Pancreas (tissue), 10 donors: ENCODE measurements around the gene COL15A1. TPM values are rescaled to one million over a fixed set of nuclear protein-coding genes. Genes with fewer than 3 reads are reported as not detected.

Experiments used
- ATAC-seq, 4 donors: fragments of 200-7000 bp; cut with Tn5 transposase; one replicate each; pipeline versions ENCODE4 v1.8.0 to v1.9.1; 2020; ENCODE audit warnings: mild to moderate bottlenecking in 4 of 4, moderate library complexity in 4 of 4
- DNase-seq, 6 donors: peaks; one replicate each; pipeline ENCODE4 v3.0.0-alpha.2; 2020
- FAIRE-seq: peaks from 2 replicates; lab custom pipeline; 2012; peaks lifted over from hg19 to GRCh38; lab: Jason Lieb, UNC
- H3K27ac ChIP-seq, 4 donors: fragments of 200-600 bp; sonication (generic); 1 replicate in 3 of 4; 2 replicates in 1 of 4; pipeline versions ENCODE4 v1.5.0 to v1.8.0; 2020
- H3K27me3 ChIP-seq, 4 donors: fragments of 200-600 bp; one replicate each; pipeline ENCODE4 v1.8.0; 2021
- H3K36me3 ChIP-seq, 3 donors: fragments of 200-600 bp; sonication (generic) in 1 of 3; one replicate each; pipeline versions ENCODE4 v1.5.0 to v1.8.0; 2020 to 2021
- H3K4me1 ChIP-seq, 3 donors: fragments of 200-600 bp; one replicate each; pipeline ENCODE4 v1.8.0; 2021
- H3K4me3 ChIP-seq, 4 donors: fragments of 200-600 bp; sonication (generic) in 2 of 4; one replicate each; pipeline versions ENCODE4 v1.5.0 to v1.8.0; 2020 to 2021
- H3K9me3 ChIP-seq, 4 donors: fragments of 200-600 bp; one replicate each; pipeline ENCODE4 v1.8.0; 2021
- WGBS, 2 donors: extraction: QIAGEN DNeasy Blood & Tissue Kit; methylation state at CpG; one replicate each; pipeline ENCODE4 v1.1.7; 2013; 5-methylcytosine and 5-hydroxymethylcytosine counted together
- intact Hi-C, 3 donors: fragments of 100-400 bp; cut with DNase I; formaldehyde crosslinking; loops; one replicate each; pipeline versions ENCODE4 v1.11.1 to v1.14.2; 2022
- polyA plus RNA-seq, 2 donors: library from polyadenylated mRNA; stranded (reverse); fragments of 200-250 nt; gene quantifications; one replicate each; pipeline ENCODE4 v1.2.3, GENCODE V29; 2013
- total RNA-seq, 6 donors: library from RNA; stranded (reverse); fragmentation: NEBNext Ultra II Directional in 4 of 6; extraction: Animal tissue kit (Norgen Biotek cat#: 25700) in 4 of 6; gene quantifications; one replicate each; pipeline versions ENCODE4 v1.2.1 to v1.2.4, GENCODE V29; 2021 to 2023
- TF ChIP-seq, protein P1 (sequence below), 4 donors: fragments of 200-600 bp; sonication (generic) in 3 of 4; IDR thresholded peaks; one replicate each; pipeline versions ENCODE4 v1.5.0 to v1.8.0; 2021; ENCODE audit warnings: antibody characterized with exemption in 4 of 4
- donor health status: healthy with polysubstance abuse.
- donor health status: DM: no; HTN: no; CAD: no; lungs with moderate emphysema.
- donor health status: DM: no; HTN: no; CAD: no.
- donor health status: control.
- donor health status: control.
- donor health status: Bipolar disorder and iron deficiency.
- donor health status: DM: yes; HTN: yes; CAD: no.
- donor health status: DM: no; HTN: no; CAD: no.
- donor health status: DM: no; HTN: no; CAD: no.
- donor health status: DM: yes; HTN: yes; CAD: no.

The COL15A1 gene
- total and polyA plus RNA-seq, 8 donors: 6.7 to 43.4 (median 10.4) TPM

DNA sequence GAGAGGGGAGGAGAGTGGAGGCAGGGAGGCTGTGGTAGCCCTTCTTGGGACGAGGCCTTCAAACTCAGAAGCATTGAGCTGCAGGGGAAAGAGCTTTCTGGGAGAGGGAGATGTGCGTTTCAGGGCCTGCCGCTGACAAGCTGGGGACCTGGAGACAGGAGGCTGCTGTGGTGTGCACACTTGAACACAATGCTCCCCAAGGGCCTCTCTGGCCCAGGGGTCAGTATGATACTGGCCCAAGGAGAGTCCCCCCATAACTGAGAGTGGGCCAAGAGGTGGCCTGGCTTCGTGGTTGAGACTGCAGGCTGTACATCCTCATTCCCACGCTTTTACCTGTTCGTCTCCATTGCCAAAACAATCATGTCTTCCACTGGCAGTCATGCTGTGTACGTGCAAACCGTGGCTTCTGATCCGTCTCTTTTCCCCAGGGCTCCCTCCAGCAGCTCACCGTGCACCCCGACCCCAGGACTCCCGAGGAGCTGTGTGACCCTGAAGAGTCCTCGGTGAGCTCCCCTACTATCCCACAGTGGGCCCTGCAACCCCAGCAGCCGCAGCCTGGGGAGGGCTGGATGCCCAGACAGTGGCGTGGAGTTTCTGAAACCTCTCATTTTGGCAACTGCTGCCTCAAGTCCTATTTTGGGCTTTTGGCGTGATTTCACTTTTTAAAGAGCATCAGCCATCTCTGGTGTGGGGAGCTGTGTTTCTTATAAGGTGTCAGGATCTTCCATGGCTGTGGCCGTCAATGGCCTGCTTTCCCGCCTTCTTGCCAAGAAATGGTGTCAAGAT lies 43.4 kb downstream of the COL15A1 start:
- Histone ChIP-seq H3K9me3 (no peaks in the 10 kb centered on the region), H3K27ac (no peak overlapping the region), H3K36me3 (no peaks in the 10 kb centered on the region), H3K4me3 (no peak overlapping the region), H3K4me1 (no peaks in the 10 kb centered on the region), H3K27me3 (no peaks in the 10 kb centered on the region)
- peak in 1 of 4 donors; percentile 12 for ATAC-seq
- TF ChIP-seq, protein P1, sequence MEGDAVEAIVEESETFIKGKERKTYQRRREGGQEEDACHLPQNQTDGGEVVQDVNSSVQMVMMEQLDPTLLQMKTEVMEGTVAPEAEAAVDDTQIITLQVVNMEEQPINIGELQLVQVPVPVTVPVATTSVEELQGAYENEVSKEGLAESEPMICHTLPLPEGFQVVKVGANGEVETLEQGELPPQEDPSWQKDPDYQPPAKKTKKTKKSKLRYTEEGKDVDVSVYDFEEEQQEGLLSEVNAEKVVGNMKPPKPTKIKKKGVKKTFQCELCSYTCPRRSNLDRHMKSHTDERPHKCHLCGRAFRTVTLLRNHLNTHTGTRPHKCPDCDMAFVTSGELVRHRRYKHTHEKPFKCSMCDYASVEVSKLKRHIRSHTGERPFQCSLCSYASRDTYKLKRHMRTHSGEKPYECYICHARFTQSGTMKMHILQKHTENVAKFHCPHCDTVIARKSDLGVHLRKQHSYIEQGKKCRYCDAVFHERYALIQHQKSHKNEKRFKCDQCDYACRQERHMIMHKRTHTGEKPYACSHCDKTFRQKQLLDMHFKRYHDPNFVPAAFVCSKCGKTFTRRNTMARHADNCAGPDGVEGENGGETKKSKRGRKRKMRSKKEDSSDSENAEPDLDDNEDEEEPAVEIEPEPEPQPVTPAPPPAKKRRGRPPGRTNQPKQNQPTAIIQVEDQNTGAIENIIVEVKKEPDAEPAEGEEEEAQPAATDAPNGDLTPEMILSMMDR (IDR thresholded peaks at IDR 0.05): no peak
- FAIRE-seq: no peak
- 90 to 91% methylated on average over 18 of the region's 18 CpGs for WGBS, 2 donors
- no peak for DNase-seq
- intact Hi-C loops: no loop called here

DNA sequence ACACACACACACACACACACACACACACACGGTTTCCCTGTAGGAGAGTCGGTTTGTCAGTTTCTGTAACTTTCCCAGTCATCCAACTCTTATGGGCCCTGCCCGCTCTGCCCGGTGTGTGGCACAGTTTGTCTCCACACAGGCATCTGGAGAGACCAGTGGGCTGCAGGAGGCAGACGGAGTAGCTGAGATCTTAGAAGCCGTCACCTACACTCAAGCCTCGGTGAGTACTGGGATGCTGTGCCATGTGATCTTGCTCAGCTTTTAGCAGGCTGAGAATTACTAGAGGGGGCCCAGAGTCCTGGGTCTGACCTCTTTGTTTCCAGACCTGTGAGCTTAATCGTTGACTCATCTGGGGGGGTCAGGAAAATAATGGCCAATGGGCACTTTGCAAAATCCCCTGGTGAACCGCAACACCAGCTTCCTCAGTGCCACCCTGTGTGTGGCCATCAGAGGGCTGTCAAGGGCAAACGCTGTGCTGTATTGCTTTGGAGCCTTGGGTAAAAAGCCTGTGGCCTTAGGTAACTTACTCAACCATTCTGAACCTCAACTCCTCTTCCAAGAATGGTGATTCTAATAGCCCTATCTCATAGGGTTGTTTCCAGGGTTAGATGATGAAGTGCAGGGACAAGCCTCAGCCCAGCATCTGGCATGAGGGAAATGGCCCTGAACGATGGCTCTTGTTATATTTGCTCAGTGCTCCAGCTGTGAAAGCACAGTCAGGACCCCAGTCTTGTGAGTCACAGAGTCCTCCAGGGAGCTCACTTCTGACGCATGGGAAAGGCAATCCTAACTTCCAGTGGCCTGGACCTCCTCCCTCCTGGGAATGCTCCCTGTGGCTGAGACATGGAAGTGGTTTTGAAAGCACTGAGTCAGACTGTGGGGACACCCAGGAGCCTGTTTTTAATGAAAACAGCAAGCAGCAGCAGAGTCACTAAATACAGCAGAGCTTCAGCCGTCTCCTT lies 45.6 kb downstream of the COL15A1 start:
- DNase-seq (peak in 3 of 6 donors; percentile 33 to 74 (median 50)), ATAC-seq (peak; percentile 65 to 72 (median 68)), FAIRE-seq (no peak)
- Histone ChIP-seq H3K4me1 (no peaks in the 10 kb centered on the region), H3K27me3 (no peaks in the 10 kb centered on the region), H3K9me3 (no peaks in the 10 kb centered on the region), H3K4me3 (no peak overlapping the region), H3K36me3 (no peaks in the 10 kb centered on the region), H3K27ac (peak overlapping the region in 1 of 4 donors; percentile 17)
- 79 to 80% methylated on average over 13 of the region's 13 CpGs for WGBS, 2 donors
- TF ChIP-seq, protein P1 (IDR thresholded peaks at IDR 0.05): no peak
- intact Hi-C loops: no loop called here

DNA sequence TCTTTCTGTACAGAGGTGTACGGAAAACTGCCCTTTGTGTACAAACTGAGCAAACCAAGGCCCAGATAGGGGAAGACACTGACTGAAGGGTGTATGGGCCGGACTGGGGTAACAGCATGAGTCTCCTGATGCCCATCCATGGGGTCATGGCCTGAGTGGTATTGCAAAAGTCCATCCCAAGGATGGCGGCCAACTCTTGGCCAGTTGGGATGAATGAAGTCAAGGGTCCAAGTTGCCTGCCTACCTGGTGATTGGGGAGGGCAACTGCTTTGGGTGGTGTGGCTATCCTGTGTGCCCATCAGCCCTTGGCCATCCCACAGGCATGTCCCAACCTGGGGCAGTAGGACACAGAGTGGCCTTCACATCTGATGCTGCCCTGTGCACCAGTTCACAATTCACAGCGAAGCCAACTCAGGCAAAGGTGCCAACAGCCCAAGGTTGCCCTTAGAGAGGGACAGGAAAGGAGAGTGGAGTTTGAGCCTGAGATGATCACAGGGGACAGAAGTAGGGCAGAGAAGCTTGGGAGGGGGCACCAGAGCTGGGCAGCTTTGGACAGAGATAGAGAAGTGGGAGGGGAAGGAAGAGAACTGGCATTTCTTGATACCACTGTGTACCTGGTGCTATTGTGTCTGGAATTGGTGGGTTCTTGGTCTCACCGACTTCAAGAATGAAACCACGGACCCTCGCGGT lies 46.6 kb downstream of the COL15A1 start:
- no peak for FAIRE-seq
- ATAC-seq: no peak
- intact Hi-C loops: no loop called here

GRCh38 chr9:98992107-98992884 lies 48.6 kb downstream of the COL15A1 start:
- WGBS, 2 donors: 95 to 97% methylated on average over 27 to 33 of the region's 33 CpGs
- FAIRE-seq (no peak), DNase-seq (no peak), ATAC-seq (no peak)
- no peak overlapping the region for H3K4me3 ChIP-seq
- H3K4me1 ChIP-seq: no peaks in the 10 kb centered on the region
- TF ChIP-seq, protein P1 (IDR thresholded peaks at IDR 0.05): no peak
- H3K36me3 ChIP-seq: no peaks in the 10 kb centered on the region
- intact Hi-C loops: no loop called here
- H3K27ac ChIP-seq: no peak overlapping the region
- H3K27me3 ChIP-seq: no peaks in the 10 kb centered on the region
- no peaks in the 10 kb centered on the region for H3K9me3 ChIP-seq

More for the DNA sequence above, 46.6 kb downstream of the COL15A1 start:
- Histone ChIP-seq H3K36me3 (no peaks in the 10 kb centered on the region), H3K27me3 (no peaks in the 10 kb centered on the region), H3K9me3 (no peaks in the 10 kb centered on the region), H3K4me1 (no peaks in the 10 kb centered on the region), H3K27ac (peak overlapping the region in 1 of 4 donors; percentile 22), H3K4me3 (no peak overlapping the region)
- DNase-seq: no peak
- 89 to 98% methylated on average over 8 of the region's 8 CpGs for WGBS, 2 donors
- TF ChIP-seq, protein P1 (IDR thresholded peaks at IDR 0.05): no peak
